ENCODE data around the gene DEPDC4.
"Not testable (repeated sequence)": the region's sequence is repeated elsewhere in the genome, so short reads cannot be mapped to it uniquely, and the experiment has no call there.

DEPDC4 gene

DNA sequence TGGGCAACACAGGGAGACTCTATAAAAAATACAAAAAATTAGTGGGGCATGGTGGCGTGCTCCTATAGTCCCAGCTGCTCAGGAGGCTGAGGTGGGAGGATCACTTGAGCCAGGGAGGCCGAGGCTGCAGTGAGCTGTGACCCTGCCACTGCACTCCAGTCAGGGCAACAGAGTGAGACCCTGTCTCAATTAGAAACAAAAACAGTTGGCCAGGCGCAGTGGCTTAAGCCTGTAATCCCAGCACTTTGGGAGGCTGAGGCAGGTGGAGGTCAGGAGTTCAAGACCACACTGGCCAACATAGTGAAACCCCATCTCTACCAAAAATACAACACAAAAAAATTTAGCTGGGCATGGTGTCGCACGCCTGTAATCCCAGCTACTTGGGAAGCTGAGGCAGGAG, 1.8 kb downstream of the DEPDC4 start:
- DNase-seq (ENCODE audit: low read depth in 2 of 2): not testable (repeated sequence)

DNA sequence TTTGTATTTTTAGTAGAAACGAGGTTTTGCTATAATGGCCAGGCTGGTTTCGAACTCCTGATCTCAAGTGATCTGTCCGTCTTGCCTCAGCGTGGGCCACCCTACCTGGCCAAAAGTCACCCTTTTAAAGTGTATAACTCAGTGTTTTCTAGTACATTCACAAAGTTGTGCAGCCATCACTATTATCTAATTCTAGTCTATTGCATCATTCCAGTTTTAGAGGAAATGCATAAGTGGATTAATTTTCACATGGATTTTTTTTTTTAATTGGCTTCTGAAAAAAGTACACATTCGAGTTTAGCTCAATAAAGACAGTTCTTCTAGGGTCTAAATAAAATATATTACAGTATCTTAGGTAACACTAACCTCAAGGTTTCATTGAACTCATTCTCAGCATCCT, 3.7 kb downstream of the DEPDC4 start:
- no peak for DNase-seq (ENCODE audit: low read depth in 2 of 2)

DNA sequence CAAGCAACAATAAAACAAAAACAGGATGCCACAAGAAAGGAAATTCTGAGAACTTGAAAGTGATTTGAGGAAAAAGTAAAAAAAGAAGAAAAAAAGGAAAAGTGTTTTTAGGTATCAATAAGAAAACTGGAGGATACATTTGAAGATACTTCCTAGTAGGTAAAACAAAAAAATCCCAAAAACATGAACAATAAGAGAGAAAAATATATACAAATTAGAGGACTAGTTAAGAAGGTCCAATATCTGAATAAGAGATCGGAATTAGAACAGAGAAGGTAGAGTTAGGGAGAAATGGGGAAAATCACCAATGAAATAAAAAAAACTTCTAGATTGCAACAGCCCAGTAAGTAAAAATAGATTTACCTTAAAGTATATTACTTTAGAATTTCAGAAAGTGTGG, 8.8 kb downstream of the DEPDC4 start:
- no peak for DNase-seq (ENCODE audit: low read depth in 2 of 2)

DNA sequence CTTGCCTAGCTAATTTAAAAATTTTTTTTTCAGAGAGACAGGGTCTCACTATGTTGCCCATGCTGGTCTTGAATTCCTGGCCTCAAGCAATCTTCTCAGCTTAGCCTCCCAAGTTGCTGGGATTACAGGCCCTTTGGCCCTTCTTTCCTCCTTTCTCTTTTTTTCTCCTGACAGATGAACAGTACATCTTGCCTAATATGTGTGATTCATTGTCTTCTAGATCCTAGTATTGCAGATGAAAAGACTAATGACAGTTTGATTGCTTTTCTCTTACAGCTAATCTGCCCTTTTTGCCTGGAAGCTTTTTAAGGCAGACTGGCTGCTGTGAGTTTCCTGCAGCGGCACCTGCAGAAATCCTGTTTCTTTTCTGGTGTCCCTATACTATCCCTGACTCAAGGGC, 12.0 kb downstream of the DEPDC4 start:
- DNase-seq (ENCODE audit: low read depth in 2 of 2): no peak

DNA sequence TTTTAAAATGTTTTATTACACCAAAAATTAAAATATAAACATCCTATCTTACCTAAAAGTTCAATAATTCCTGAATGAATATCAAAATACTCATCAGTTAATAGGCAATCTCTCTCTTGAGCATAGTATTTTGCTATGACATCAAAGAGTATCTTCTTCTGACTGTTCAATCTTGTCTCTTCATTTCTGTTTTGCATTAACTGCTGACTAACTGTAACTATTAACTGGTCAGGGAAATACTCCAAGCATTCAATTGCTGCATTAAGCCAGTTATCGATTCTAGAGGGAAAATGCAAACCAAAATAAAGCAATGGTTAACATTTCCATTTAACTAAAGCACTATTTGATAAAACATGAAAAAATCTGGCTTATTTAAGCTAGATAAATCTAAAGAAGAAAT, 13.4 kb downstream of the DEPDC4 start:
- DNase-seq (ENCODE audit: low read depth in 2 of 2): no peak

DNA sequence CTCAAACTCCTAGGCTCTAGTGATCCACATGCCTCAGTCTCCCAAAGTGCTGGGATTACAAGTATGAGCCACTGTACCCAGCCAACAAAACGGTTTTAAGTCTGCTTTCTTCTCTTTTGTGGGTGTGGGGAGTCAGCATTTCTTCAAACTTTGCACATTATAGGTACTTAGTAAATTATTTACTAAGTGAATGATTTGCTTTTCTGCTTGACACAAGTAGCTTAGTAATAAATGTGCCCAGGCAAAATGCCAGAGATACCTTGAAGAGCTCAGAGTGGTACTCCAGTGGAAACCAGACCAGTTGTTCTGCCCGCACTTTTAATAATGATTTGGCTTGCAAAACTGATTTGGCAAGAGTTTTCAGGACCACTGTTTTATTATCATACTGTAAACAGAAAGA, 15.0 kb downstream of the DEPDC4 start:
- DNase-seq (ENCODE audit: low read depth in 2 of 2): no peak

DNA sequence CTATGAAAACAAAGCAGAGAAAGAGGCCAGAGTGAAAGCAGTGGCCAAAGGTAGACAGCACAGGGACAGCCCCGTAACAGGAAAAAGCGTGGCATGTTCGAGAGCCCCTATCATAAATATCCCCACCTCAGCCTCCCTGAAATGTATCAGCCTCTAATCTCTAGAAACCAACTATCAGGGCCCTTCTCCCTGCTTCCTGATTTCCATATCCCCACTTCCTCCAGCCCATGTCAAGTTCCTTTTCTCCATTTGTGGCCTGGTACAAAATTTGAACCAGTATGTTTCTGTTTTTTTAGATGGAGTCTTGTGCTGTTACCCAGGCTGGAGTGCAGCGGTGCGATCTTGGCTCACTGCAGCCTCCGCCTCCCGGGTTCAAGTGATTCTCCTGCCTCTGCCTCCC, 16.9 kb downstream of the DEPDC4 start:
- no peak for DNase-seq (ENCODE audit: low read depth in 2 of 2)

DNA sequence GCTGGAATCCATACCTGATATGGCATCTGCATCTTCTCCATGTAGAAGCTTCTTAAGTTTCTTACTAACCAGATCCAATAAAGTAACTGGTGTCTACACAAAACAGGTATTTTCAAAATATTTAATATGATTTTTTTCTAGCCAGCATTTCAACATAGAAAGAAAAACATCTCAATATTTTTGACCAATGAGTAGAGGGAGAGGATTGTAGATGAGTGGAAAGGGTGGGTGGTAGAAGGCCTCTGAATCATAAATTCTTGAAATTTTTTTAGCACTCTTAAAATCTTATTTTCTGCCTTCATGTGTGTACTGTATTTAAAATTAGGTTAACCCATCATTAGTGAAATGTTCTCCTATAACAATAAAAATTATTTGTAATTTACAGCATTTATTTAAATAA, 18.0 kb downstream of the DEPDC4 start:
- no peak for DNase-seq (ENCODE audit: low read depth in 2 of 2)

DNA sequence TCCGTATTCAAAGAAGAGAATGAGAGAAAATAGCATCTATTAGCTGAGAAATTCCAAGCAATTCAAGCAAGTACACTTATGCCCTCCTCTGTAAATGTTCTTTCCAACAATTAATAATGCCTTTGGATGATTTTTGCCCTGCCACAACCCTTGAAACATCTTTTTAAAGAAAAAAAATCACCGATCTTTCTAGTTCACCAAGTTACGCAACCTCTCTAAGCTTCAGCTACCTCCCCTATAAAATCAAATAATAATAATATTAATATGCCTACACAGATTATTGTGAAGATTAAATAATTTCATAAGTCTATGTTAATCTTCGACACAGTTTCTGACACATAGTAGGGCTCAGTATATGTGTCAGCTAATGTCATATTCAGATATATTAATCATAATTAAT, 19.1 kb downstream of the DEPDC4 start:
- no peak for DNase-seq (ENCODE audit: low read depth in 2 of 2)

DNA sequence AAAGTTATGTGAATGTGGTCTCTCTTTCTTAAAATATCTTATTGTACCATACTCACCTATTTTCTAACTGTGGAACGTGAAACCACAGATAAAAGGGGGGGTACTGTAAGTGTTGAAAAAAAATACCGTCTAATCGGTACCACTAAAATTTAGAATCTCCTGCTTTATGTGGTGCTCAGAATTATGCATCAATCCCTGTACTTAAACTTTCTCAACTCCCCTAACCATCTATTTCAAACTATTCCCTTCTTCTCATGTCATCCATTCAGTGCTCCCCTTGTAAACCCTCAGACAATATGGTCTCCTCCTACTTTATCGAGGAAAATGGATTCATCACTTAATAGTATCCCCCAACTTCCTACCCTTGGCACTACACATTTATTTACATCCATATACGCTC, 23.7 kb downstream of the DEPDC4 start:
- DNase-seq (ENCODE audit: low read depth in 2 of 2): no peak

DNA sequence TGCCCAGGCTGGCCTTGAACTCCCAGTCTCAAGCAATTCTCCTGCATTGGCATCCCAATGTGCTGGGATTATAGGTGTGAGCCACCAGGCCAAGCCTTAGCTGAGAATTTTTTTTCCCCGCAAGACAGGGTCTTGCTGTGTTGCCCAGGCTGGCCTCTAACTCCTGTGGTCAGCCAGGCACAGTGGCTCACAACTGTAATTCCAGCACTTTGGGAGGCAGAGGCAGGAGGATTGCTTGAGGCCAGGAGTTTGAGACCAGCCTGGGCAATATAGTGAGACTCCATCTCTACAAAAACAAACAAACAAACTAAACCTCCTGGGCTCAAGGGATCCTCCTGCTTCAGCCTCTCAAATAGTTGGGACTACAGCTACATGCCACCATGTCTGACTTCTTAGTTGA, 27.3 kb downstream of the DEPDC4 start:
- no peak for DNase-seq (ENCODE audit: low read depth in 2 of 2)

DNA sequence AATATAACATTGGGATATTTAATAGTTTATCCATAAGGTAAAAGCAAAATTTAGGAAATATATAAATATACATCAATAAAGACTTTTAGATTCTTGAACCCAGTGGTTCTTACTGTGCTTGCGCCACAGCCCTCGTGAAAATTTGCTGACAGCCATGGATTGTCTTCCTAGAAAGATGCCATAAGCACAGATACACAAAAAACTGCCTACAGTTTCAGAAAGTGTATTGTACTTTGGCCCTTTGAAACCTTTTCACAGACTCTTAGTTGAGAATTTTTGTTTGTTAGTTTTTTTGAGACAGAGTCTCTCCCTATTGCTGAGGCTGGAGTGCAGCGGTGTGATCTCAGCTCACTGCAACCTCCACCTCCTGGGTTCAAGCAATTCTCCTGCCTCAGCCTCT, 28.1 kb downstream of the DEPDC4 start:
- no peak for DNase-seq (ENCODE audit: low read depth in 2 of 2)

DNA sequence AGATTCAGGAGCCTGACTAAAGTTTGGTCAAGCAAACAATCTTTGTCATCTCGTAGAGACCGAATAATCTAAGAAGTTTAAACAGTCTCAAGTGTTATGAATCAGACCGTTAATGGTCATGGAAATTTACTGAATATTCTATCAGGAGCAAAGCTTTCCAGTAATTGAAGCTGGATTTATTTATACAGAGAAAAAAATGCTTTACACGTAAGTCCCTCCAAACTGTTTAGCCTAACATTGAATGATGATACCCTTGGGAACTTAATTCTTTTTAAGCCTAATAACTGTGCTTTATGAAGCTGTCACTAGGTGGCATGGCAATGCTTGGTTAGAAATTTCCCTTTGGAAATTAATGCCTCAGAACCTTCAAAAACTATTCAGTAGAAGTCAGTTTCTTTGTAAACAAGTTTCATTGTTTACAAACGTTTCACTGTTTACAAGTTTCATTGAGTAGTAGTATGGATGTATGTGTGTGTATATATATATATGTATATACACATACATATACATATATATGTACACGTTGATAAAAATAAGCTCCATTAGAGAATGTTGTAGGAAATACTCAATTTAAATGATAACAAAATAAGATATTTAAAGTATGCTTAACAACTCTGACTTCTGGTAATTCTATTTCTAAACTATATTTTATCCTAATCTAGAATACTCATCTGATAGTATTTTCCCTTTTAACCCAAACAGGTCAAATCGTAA, 32.1 kb downstream of the DEPDC4 start:
- DNase-seq (ENCODE audit: low read depth in 2 of 2): no peak

DNA sequence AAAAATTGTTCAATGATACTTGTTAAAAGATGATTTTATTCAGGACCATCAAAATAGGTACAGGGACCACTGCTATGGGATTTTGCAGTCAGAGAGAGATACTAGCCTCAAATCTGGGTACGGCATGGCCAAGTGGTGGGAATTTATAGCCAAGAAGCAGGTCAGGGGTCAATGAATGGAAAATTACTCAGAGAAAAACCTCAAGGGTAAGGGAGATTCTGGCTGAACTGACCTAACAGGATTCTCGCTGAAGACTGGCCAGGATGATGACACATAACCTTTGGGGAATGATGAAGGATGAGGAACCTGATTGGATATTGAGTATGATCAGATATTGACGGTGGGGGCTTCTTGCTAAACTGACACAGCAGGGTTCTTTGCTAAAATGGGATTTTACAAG, 32.7 kb downstream of the DEPDC4 start:
- DNase-seq (ENCODE audit: low read depth in 2 of 2): no peak

DNA sequence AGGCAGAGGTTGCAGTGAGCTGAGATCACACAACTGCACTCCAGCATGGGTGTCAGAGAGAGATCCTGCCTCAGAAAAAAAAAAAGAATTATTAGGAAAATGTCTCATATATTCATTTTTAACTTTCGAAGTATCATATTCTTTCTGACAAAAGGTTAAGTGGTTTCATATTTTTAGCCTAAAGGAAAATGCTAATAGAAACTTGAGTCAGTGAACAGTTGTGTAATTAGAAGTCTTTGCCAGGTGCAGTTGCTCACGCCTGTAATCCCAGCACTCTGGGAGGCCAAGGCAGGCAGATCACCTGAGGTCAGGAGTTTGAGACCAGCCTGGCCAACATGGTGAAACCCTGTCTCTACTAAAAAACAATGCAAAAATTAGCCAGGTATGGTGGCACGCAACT, 35.0 kb downstream of the DEPDC4 start:
- DNase-seq (ENCODE audit: low read depth in 2 of 2): not testable (repeated sequence)

DNA sequence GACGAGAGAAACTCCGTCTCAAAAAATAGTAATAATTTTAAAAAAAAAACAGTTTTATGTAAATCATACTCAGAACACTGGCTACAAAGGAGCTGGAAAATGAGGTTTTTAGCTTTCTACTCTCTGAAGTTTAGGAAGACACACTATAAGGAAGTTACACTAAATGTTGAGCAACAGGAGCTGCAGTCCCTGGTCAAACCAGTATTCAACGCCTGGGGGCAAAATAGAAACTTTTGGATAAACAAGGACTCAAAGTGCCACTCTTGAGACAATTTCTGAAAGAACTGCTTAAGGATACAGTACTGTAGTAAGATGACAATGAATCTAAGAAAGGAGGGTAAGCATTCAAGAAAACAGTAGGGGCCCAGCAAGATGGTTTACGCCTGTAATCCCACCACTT, 37.0 kb downstream of the DEPDC4 start:
- DNase-seq (ENCODE audit: low read depth in 2 of 2): no peak

DNA sequence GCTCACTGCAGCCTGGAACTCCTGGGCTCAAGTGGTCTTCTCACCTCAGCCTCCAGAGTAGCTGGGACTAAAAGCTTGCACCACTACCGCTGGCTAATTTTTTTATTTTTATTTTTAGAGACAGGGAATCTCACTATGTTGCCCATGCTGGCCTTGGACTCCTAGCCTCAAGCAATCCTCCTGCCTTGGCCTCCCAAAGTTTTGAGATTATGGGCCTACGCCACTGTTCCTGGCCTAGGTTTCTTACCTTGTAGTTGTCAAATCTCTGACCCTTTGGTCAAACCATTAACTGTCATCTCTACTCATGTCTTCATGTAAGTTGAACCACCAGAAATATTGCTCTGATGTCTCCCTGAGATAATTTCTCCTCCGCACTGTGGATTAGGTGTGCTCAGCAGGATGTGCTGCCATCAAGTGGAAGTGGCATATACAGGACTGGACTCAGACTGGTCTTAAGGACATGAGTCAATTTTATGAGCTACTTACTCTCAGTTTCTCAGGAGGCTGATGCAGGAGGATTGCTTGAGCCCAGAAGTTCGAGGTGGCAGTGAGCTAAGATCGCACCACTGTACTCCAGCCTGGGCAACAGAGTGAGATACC, 37.7 kb downstream of the DEPDC4 start:
- no peak for DNase-seq (ENCODE audit: low read depth in 2 of 2)

DNA sequence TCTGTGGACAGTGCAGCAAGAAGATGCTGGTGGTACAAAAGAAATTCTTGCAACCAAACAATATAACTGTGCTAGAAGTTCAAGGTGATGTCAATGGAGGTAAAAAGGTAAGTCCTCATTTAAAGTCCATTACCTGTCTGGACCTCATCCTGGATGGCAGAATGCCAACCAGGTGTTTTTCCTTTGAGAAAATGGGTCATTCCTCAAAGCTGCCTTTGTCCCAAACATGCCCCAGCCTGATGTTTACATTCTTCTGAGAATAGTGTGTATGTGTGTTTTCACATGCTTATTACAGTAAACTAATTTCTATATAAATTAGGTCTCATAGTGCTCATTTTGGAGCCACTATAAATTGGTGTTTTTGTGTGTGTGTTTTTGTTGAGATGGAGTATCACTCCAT, 41.4 kb downstream of the DEPDC4 start:
- no peak for DNase-seq (ENCODE audit: low read depth in 2 of 2)

DNA sequence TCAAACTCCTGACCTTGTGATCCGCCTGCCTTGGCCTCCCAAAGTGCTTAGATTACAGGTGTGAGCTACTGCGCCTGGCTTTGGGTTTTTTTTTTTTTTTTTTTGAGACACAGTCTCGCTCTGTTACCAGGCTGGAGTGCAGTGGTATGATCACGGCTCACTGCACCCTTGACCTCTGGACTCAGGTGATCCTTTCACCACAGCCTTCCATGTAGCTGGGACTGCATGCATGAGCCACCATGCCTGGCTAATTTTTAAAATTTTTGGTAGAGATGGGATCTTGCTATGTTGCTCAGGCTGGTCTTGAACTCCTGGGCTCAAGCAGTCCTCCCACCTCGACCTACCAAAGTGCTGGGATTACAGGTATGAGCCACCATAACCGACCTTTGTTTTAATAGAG, 44.7 kb downstream of the DEPDC4 start:
- not testable (repeated sequence) for DNase-seq (ENCODE audit: low read depth in 2 of 2)

DNA sequence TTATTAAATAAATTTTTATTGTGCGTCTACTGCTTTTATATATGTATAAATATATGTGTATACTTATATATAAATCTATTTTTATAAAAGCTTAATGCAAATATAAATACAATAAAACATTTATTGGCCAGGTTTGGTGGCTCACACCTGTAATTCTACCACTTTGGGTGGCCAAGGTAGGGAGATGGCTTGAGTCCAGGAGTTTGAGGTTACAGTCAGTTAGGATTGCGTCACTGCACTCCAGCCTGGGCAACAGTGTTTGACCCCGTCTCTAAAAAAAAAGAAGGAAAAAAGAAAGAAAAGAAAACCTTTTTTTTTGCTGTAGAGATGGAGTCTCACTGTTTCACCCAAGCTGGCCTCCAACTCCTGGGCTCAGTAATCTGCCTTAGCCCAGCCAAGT, 45.4 kb downstream of the DEPDC4 start:
- no peak for DNase-seq (ENCODE audit: low read depth in 2 of 2)

DNA sequence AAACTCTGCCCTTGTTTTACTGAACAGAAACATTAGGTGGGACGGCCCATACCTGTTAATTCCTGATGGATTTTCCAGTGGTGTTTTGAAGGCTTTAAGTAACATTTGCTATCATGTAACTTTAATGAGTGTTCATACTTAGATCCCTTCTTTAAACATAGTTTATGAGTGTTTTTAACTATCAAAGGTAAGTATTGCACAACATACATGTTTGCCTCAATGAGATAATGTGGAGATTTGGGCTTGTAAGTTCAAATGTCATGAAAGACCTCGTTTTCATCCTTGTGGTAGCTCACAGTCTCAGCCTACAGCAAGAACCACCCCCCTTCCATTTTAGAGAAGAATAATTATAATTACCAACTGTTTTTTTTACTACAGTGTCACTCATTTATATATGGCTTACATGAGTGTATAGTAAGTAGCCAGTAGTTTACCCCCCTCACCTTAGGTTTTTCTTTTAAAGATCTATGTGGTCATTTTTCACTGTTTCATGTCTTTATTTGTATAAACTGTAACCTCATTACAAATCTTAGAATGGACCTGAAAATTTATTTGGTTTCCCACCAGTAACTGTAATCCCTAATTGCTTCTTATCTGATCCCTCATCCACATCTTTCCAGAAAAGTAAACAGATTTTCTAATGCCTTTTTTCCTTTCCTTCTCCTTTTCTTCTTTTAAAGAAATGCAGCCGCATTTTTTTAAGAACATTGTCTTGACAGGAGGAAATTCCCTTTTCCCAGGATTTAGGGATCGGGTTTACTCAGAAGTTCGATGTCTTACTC, 47.4 kb downstream of the DEPDC4 start:
- no peak for DNase-seq (ENCODE audit: low read depth in 2 of 2)

DNA sequence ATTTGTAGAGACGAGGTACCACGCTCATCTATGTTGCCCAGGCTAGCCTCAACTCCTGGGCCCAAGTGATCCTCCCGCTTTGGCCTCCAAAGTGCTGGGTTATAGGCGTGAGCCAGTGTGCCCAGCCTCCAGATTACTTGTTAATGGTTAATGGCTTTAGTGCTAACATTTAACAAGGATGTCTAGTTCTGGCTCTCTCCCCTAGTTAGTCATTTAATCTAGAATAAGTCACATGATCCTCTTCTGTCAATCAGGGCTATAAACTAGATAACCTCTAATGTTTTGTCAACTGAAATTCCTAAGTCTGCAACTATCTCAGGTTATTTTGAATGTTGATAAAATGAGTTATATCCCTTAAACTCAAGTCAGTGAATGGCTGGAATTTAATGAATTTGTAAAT, 50.5 kb downstream of the DEPDC4 start:
- no peak for DNase-seq (ENCODE audit: low read depth in 2 of 2)

DNA sequence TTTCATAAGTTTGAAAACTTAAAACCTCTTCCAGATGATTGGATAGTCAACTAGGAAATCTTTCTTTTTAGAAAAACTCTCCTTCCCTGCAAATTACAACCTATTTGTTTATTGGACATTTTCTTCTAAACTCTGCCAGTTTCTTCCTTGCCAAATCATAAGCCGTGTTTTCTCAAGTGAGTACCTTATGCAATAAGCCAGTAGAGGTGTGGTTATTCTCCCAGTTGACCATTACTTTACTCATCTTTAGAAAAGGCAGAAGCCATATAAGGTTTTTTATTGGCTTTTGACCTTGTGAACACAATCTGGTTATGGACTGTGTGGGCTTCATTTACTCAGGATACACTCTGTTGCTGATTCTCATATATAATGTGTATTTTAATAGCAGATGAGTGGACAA, 51.7 kb downstream of the DEPDC4 start:
- no peak for DNase-seq (ENCODE audit: low read depth in 2 of 2)

Measured in stimulated activated CD4-positive, alpha-beta T cell treated with anti-CD3 and anti-CD28 coated beads, Interleukin-12 subunit alpha, Interleukin-12 subunit beta, amount 100 ng/mL, for 24 hours (primary cell).